K562 (cell line): ENCODE results near the gene FOXA3. TPM values are rescaled to one million over a fixed set of nuclear protein-coding genes. Genes with fewer than 3 reads are reported as not detected.

Experiments
- CAMTA2 ChIP-seq: fragments of 250-450 bp; sonication (Bioruptor Pico); conservative IDR thresholded peaks from 2 replicates; pipeline ENCODE4 v1.5.1; 2022
- FOS ChIP-seq: IDR thresholded peaks from 3 replicates; pipeline ENCODE4 v1.6.1; 2011; ENCODE audit not compliant: insufficient read length; ENCODE audit errors: extremely low read depth
- HMGN3 ChIP-seq: IDR thresholded peaks from 2 replicates; pipeline ENCODE4 v1.6.1; 2011; ENCODE audit warnings: borderline replicate concordance, low read depth, mild to moderate bottlenecking, mixed read lengths, low read length; ENCODE audit not compliant: insufficient read length; ENCODE audit errors: extremely low read depth
- MIER1 ChIP-seq: fragments of 450-650 bp; IDR thresholded peaks from 2 replicates; pipeline ENCODE4 v1.6.1; 2016; ENCODE audit warnings: antibody characterized with exemption, mild to moderate bottlenecking, low read depth
- MYC ChIP-seq, 2 experiments: fragments of 250-450 bp in 1 of 2; sonication (Bioruptor Pico) in 1 of 2; IDR thresholded peaks; 2 replicates each; pipeline versions ENCODE4 v1.5.1 to v1.6.1; 2012 to 2021; ENCODE audit warnings: low read depth in 2 of 2, borderline replicate concordance in 1 of 2, improper control_type of control experiment in 1 of 2, low read length in 1 of 2, mild to moderate bottlenecking in 1 of 2, moderate library complexity in 1 of 2
- POLR2G ChIP-seq: fragments of 200-400 bp; formaldehyde crosslinking; IDR thresholded peaks from 2 replicates; pipeline ENCODE4 v1.6.1; 2017; ENCODE audit warnings: low read depth, mild to moderate bottlenecking, antibody characterized with exemption, low read length, moderate library complexity
- POLR3G ChIP-seq: IDR thresholded peaks from 2 replicates; pipeline ENCODE4 v1.6.1; 2011; ENCODE audit not compliant: insufficient read length, insufficient replicate concordance; ENCODE audit errors: extremely low read depth
- SAFB ChIP-seq: fragments of 200-400 bp; formaldehyde crosslinking; IDR thresholded peaks from 2 replicates; pipeline ENCODE4 v1.6.1; 2017; ENCODE audit warnings: low read depth, low read length, borderline replicate concordance
- SIX5 ChIP-seq, 2 experiments: IDR thresholded peaks; 2 replicates each; pipeline ENCODE4 v1.6.1; 2011; ENCODE audit warnings: low read length in 2 of 2, borderline replicate concordance in 1 of 2, low read depth in 1 of 2, mild to moderate bottlenecking in 1 of 2, moderate library complexity in 1 of 2; ENCODE audit not compliant: insufficient read depth in 1 of 2
- ZNF224 ChIP-seq: sonication (generic); formaldehyde crosslinking; IDR thresholded peaks from 2 replicates; pipeline ENCODE4 v1.8.0; 2022; ENCODE audit warnings: mild to moderate bottlenecking, missing genetic modification reagents
- ZNF354B ChIP-seq: fragments of 250-450 bp; sonication (Bioruptor Pico); IDR thresholded peaks from 2 replicates; pipeline ENCODE4 v1.4.0; 2020
- ZNF785 ChIP-seq: fragments of 250-450 bp; sonication (Bioruptor Pico); IDR thresholded peaks from 2 replicates; pipeline ENCODE4 v1.4.0; 2020; ENCODE audit warnings: mild to moderate bottlenecking
- polyA plus RNA-seq, 8 experiments: library from polyadenylated mRNA; depleted of rRNA in 4 of 8; stranded (reverse) in 5 of 8; unstranded in 3 of 8; fragments of >200 nt; fragmentation: Nextera tagmentation in 2 of 8; fragmentation: Illumina TruSeq in 1 of 8; extraction: Ambion mirVana in 2 of 8; extraction: Trizol in 1 of 8; gene quantifications; 2 replicates each; pipeline versions ENCODE4 v1.2.1 to v1.2.3, GENCODE V29; 2011 to 2014; ENCODE audit warnings: inconsistent platforms in 1 of 8, missing spikeins in 1 of 8
- total RNA-seq, 7 experiments: library from RNA; depleted of rRNA in 6 of 7; stranded (reverse); fragments of >200 nt in 6 of 7; fragmentation: Illumina TruSeq in 2 of 7; extraction: Trizol in 2 of 7; gene quantifications; 2 replicates each; pipeline versions ENCODE4 v1.2.1 to v1.2.3, GENCODE V29; 2011 to 2021; ENCODE audit warnings: low replicate concordance in 1 of 7
- TF ChIP-seq, protein P1 (sequence below): fragments of 250-450 bp; sonication (Bioruptor Pico); IDR thresholded peaks from 2 replicates; pipeline ENCODE4 v1.8.0; 2022; ENCODE audit warnings: moderate library complexity, mild to moderate bottlenecking, inconsistent platforms
- TF ChIP-seq, protein P2 (sequence below): fragments of 450-650 bp; IDR thresholded peaks from 2 replicates; pipeline ENCODE4 v1.6.1; 2016; ENCODE audit warnings: low read depth

FOXA3 gene
- total and polyA plus RNA-seq, 9 of the 15 experiments (the other 6 are each of a cell fraction or from before 2014, with no cell fraction given) = 1.3 to 15.5 (median 4.7) TPM

DNA sequence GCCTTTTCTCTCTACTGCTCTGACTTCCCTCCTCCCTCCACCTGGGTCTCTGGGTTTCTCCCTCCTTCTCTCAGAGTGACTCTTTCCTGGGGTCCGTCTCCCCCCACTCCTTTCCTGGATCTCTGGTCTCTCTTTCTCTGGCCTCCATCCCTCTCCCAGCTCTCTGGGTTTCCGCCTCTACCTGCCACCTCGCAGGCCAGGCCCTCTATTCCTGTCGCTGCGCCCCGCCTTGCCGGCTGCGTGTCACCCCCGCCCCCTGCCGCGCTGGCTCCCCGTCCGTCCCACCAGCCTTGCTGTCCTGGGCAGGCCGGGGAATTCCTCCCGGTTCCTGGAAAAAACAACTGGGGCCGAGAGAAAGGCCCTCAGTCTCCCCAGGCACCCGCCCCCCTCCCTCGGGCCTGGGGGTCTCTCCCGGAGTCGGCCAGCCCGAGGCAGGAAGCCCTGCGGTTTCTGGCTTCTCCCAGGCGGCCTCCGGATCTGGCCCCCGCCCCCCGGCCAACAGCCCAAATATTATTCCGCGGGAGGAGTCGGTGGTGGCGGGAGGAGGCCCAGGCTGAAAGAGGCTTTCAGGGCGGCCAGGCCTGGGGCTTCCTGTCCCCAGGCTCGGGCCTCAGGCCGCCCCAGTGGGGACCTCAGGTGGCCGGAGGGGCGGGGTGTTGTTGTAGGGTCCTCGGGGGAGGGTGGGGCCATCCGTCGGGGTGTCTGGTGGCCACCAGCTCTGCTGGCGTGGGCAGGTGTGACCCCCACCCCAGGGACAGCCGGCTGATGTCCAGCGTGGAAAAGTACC lies 12.5 kb downstream of the FOXA3 start (continued):
- 0 out of 2 replicates have a peak, but pooled peaks have one; percentile 3 for TF ChIP-seq MYC (IDR thresholded peaks at IDR 0.05; ENCODE audit: low read depth, low read length)
- no peak for TF ChIP-seq MYC (CRISPR knock-in tag; IDR thresholded peaks at IDR 0.05; ENCODE audit: borderline replicate concordance, low read depth)
- TF ChIP-seq MIER1 = no peak
- no peak for TF ChIP-seq ZNF785
- no peak for TF ChIP-seq ZNF224 (CRISPR knock-in tag)
- TF ChIP-seq POLR2G = peak; percentile 88
- no peak for TF ChIP-seq CAMTA2 (CRISPR knock-in tag)
- TF ChIP-seq, protein P1, sequence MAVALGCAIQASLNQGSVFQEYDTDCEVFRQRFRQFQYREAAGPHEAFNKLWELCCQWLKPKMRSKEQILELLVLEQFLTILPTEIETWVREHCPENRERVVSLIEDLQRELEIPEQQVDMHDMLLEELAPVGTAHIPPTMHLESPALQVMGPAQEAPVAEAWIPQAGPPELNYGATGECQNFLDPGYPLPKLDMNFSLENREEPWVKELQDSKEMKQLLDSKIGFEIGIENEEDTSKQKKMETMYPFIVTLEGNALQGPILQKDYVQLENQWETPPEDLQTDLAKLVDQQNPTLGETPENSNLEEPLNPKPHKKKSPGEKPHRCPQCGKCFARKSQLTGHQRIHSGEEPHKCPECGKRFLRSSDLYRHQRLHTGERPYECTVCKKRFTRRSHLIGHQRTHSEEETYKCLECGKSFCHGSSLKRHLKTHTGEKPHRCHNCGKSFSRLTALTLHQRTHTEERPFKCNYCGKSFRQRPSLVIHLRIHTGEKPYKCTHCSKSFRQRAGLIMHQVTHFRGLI (CRISPR knock-in tag) = no peak
- TF ChIP-seq, protein P2, sequence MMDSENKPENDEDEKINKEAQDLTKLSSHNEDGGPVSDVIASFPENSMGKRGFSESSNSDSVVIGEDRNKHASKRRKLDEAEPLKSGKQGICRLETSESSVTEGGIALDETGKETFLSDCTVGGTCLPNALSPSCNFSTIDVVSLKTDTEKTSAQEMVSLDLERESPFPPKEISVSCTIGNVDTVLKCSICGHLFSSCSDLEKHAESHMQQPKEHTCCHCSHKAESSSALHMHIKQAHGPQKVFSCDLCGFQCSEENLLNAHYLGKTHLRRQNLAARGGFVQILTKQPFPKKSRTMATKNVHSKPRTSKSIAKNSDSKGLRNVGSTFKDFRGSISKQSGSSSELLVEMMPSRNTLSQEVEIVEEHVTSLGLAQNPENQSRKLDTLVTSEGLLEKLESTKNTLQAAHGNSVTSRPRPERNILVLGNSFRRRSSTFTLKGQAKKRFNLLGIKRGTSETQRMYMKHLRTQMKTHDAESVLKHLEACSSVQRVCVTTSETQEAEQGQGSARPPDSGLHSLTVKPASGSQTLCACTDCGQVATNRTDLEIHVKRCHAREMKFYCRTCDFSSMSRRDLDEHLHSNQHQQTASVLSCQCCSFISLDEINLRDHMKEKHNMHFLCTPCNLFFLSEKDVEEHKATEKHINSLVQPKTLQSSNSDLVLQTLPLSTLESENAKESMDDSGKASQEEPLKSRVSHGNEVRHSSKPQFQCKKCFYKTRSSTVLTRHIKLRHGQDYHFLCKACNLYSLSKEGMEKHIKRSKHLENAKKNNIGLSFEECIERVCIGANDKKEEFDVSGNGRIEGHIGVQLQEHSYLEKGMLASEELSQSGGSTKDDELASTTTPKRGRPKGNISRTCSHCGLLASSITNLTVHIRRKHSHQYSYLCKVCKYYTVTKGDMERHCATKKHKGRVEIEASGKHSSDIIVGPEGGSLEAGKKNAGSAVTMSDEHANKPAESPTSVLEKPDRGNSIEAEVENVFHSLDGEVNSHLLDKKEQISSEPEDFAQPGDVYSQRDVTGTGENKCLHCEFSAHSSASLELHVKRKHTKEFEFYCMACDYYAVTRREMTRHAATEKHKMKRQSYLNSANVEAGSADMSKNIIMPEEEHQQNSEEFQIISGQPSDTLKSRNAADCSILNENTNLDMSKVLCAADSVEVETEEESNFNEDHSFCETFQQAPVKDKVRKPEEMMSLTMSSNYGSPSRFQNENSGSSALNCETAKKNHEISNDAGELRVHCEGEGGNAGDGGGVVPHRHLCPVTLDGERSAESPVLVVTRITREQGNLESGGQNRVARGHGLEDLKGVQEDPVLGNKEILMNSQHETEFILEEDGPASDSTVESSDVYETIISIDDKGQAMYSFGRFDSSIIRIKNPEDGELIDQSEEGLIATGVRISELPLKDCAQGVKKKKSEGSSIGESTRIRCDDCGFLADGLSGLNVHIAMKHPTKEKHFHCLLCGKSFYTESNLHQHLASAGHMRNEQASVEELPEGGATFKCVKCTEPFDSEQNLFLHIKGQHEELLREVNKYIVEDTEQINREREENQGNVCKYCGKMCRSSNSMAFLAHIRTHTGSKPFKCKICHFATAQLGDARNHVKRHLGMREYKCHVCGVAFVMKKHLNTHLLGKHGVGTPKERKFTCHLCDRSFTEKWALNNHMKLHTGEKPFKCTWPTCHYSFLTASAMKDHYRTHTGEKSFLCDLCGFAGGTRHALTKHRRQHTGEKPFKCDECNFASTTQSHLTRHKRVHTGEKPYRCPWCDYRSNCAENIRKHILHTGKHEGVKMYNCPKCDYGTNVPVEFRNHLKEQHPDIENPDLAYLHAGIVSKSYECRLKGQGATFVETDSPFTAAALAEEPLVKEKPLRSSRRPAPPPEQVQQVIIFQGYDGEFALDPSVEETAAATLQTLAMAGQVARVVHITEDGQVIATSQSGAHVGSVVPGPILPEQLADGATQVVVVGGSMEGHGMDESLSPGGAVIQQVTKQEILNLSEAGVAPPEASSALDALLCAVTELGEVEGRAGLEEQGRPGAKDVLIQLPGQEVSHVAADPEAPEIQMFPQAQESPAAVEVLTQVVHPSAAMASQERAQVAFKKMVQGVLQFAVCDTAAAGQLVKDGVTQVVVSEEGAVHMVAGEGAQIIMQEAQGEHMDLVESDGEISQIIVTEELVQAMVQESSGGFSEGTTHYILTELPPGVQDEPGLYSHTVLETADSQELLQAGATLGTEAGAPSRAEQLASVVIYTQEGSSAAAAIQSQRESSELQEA = peak; percentile 28; the same call in 1 of the 2 replicates
- no peak for TF ChIP-seq POLR3G
- no peak for TF ChIP-seq ZNF354B (CRISPR knock-in tag)
- TF ChIP-seq HMGN3 = peak; percentile 51
- TF ChIP-seq FOS = no peak
- TF ChIP-seq SAFB = no peak
- no peak for TF ChIP-seq SIX5 (IDR thresholded peaks at IDR 0.05; ENCODE audit: borderline replicate concordance in 1 of 2, insufficient read depth in 1 of 2, low read depth in 1 of 2, low read length in 2 of 2)
